A673 (cell line): ENCODE measurements around the gene XAB2. TPM values are rescaled to one million over a fixed set of nuclear protein-coding genes. Genes with fewer than 3 reads are reported as not detected.

Experiments
- BruUV-seq: library from RNA; stranded (reverse); fragments of 400-500 nt; replicated peaks from 2 replicates; lab custom pipeline; 2021; lab: Mats Ljungman, UMichigan
- CTCF ChIA-PET: fragments of 300-600 bp; sonication (Branson Sonifier 250); formaldehyde crosslinking; loops from one replicate; lab custom pipeline; 2022; ENCODE audit warnings: antibody characterized with exemption; lab: Charles Lee
- POLR2A ChIA-PET: fragments of 300-600 bp; sonication (Branson Sonifier 250); formaldehyde crosslinking; loops from one replicate; lab custom pipeline; 2022; ENCODE audit warnings: antibody characterized with exemption; ENCODE audit not compliant: low non-redundant PET; lab: Charles Lee
- DNase-seq: peaks from one replicate; pipeline ENCODE4 v3.0.0-alpha.2; 2015; ENCODE audit warnings: low spot score
- H3K27ac ChIP-seq: fragments of 200-600 bp; sonication (generic); 2 replicates; pipeline ENCODE4 v1.5.1; 2016; ENCODE audit warnings: mixed run types, low read depth, mild to moderate bottlenecking, mixed read lengths, antibody characterized with exemption, low read length; ENCODE audit not compliant: poor library complexity, severe bottlenecking
- H3K27me3 ChIP-seq: fragments of 200-600 bp; sonication (generic); replicated peaks from 2 replicates; pipeline ENCODE4 v1.6.1; 2017; ENCODE audit warnings: mixed run types, low read depth, mild to moderate bottlenecking, mixed read lengths, antibody characterized with exemption, low read length; ENCODE audit not compliant: insufficient read depth, poor library complexity
- H3K36me3 ChIP-seq: fragments of 200-600 bp; sonication (generic); 2 replicates; pipeline ENCODE4 v1.6.1; 2016; ENCODE audit warnings: mixed run types, mild to moderate bottlenecking, mixed read lengths, antibody characterized with exemption, low read length; ENCODE audit not compliant: insufficient read depth, poor library complexity, severe bottlenecking
- H3K4me1 ChIP-seq: fragments of 200-600 bp; sonication (generic); 2 replicates; pipeline ENCODE4 v1.6.1; 2017; ENCODE audit warnings: mixed run types, mild to moderate bottlenecking, mixed read lengths, antibody characterized with exemption, low read length; ENCODE audit not compliant: insufficient read depth, poor library complexity, severe bottlenecking
- H3K4me3 ChIP-seq: fragments of 200-600 bp; sonication (generic); 2 replicates; pipeline ENCODE4 v1.5.1; 2016; ENCODE audit warnings: low read depth, mixed run types, mild to moderate bottlenecking, mixed read lengths, low read length; ENCODE audit not compliant: poor library complexity, severe bottlenecking
- H3K9me3 ChIP-seq: fragments of 200-600 bp; sonication (generic); 2 replicates; pipeline ENCODE4 v1.6.1; 2016; ENCODE audit warnings: mixed run types, low read depth, mild to moderate bottlenecking, mixed read lengths, antibody characterized with exemption, low read length; ENCODE audit not compliant: poor library complexity, severe bottlenecking
- CTCF ChIP-seq: fragments of 300-800, 200-600 bp; sonication (generic); conservative IDR thresholded peaks from 2 replicates; pipeline ENCODE4 v1.5.1; 2017; ENCODE audit warnings: low read depth, mild to moderate bottlenecking, antibody characterized with exemption, low read length, moderate library complexity, mixed read lengths
- EZH2 ChIP-seq: fragments of 200-600 bp; sonication (generic); IDR thresholded peaks from 2 replicates; pipeline ENCODE4 v1.6.1; 2017; ENCODE audit warnings: borderline replicate concordance, low read depth, mild to moderate bottlenecking, mixed read lengths, antibody characterized with exemption, low read length; ENCODE audit not compliant: poor library complexity, severe bottlenecking
- intact Hi-C: fragments of 100-400 bp; cut with micrococcal nuclease; formaldehyde crosslinking; loops from one replicate; pipeline ENCODE4 v1.10.0; 2022; ENCODE audit not compliant: unreplicated experiment
- total RNA-seq: library from RNA; stranded (reverse); gene quantifications from 2 replicates; pipeline ENCODE4 v1.2.3, GENCODE V29; 2021

The XAB2 gene
- total RNA-seq, 1 experiment from 2014 or later: 46.8 TPM

GRCh38 chr19:7611541-7612279 lies 17.6 kb downstream of the XAB2 start:
- no peak for DNase-seq
- intact Hi-C loops: no loop called here
- Histone ChIP-seq H3K27ac (no peak overlapping the region), H3K27me3 (no peaks in the 10 kb centered on the region), H3K4me1 (no peaks in the 10 kb centered on the region), H3K36me3 (no peaks in the 10 kb centered on the region), H3K4me3 (no peak overlapping the region), H3K9me3 (no peaks in the 10 kb centered on the region)
- ChIA-PET CTCF (no interaction called here), POLR2A (no interaction called here)
- BruUV-seq: no TSS peak
- TF ChIP-seq EZH2 (no peak), CTCF (no peak)

- intact Hi-C loops: no loop called here
- ChIA-PET CTCF (no interaction called here), POLR2A (no interaction called here)
- no peak overlapping the region for H3K27ac ChIP-seq
- no peaks in the 10 kb centered on the region for H3K36me3 ChIP-seq
- DNase-seq: no peak
- TF ChIP-seq CTCF: no peak
- no peak for TF ChIP-seq EZH2
- H3K4me3 ChIP-seq: no peak overlapping the region
- no peaks in the 10 kb centered on the region for H3K27me3 ChIP-seq
- H3K9me3 ChIP-seq: no peaks in the 10 kb centered on the region
- H3K4me1 ChIP-seq: no peaks in the 10 kb centered on the region
- BruUV-seq: no TSS peak
Measured at GRCh38 chr19:7610491-7611240, 18.7 kb downstream of the XAB2 start.

GRCh38 chr19:7607874-7608560 lies 21.3 kb downstream of the XAB2 start:
- H3K36me3 ChIP-seq: no peaks in the 10 kb centered on the region
- intact Hi-C loops: no loop called here
- no peaks in the 10 kb centered on the region for H3K27me3 ChIP-seq
- ChIA-PET CTCF (no interaction called here), POLR2A (no interaction called here)
- H3K9me3 ChIP-seq: no peaks in the 10 kb centered on the region
- H3K27ac ChIP-seq: no peak overlapping the region
- no peak overlapping the region for H3K4me3 ChIP-seq
- no TSS peak for BruUV-seq
- DNase-seq: no peak
- H3K4me1 ChIP-seq: no peaks in the 10 kb centered on the region
- no peak for TF ChIP-seq EZH2
- no peak for TF ChIP-seq CTCF
